NCI-H446 treated with DMSO at 0.1 percent for 48 hours (cell line): ENCODE results near the gene SFT2D1.

ENCODE experiments used
- DNase-seq: peaks from one replicate; lab custom pipeline; 2025; lab: John Stamatoyannopoulos, UW

Gene SFT2D1

GRCh38 chr6:166307082-166308032 is 35.0 kb downstream of the SFT2D1 start:
- DNase-seq: no peak

- no peak for DNase-seq
Measured at GRCh38 chr6:166306378-166307081, 35.8 kb downstream of the SFT2D1 start.

- DNase-seq: no peak
Measured at GRCh38 chr6:166305562-166306117, 36.7 kb downstream of the SFT2D1 start.

- DNase-seq: no peak
Measured at GRCh38 chr6:166304106-166304505, 38.2 kb downstream of the SFT2D1 start.

- no peak for DNase-seq
Measured at GRCh38 chr6:166301611-166302529, 40.5 kb downstream of the SFT2D1 start.

GRCh38 chr6:166300357-166300987 is 41.9 kb downstream of the SFT2D1 start:
- no peak for DNase-seq

GRCh38 chr6:166297606-166298005 is 44.7 kb downstream of the SFT2D1 start:
- DNase-seq: no peak

- DNase-seq: no peak
Measured at GRCh38 chr6:166296035-166296883, 46.1 kb downstream of the SFT2D1 start.

GRCh38 chr6:166293731-166294584 is 48.4 kb downstream of the SFT2D1 start:
- DNase-seq: no peak

- DNase-seq: no peak
Measured at GRCh38 chr6:166289207-166290060, 52.9 kb downstream of the SFT2D1 start.

GRCh38 chr6:166286839-166287271 is 55.5 kb downstream of the SFT2D1 start:
- DNase-seq: no peak

- no peak for DNase-seq
Measured at GRCh38 chr6:166285233-166285632, 57.1 kb downstream of the SFT2D1 start.

GRCh38 chr6:166284640-166285039 is 57.7 kb downstream of the SFT2D1 start:
- DNase-seq: no peak

- DNase-seq: no peak
Measured at GRCh38 chr6:166282394-166283032, 59.8 kb downstream of the SFT2D1 start.

- no peak for DNase-seq
Measured at GRCh38 chr6:166281104-166281503, 61.2 kb downstream of the SFT2D1 start.

- no peak for DNase-seq
Measured at GRCh38 chr6:166279393-166279679, 63.0 kb downstream of the SFT2D1 start.

- no peak for DNase-seq
Measured at GRCh38 chr6:166278579-166279392, 63.6 kb downstream of the SFT2D1 start.
